ENCODE results near the gene DDX1.

GRCh38 chr2:15670981-15671380, 79.3 kb downstream of the DDX1 start:
- TF ChIP-seq GABPB1 (CRISPR knock-in tag; IDR thresholded peaks at IDR 0.05) (no peak), TEAD4 (CRISPR knock-in tag; IDR thresholded peaks at IDR 0.05) (no peak), PRDM15 (CRISPR knock-in tag; IDR thresholded peaks at IDR 0.05) (no peak), NR3C1 (CRISPR knock-in tag; conservative IDR thresholded peaks at IDR 0.05; ENCODE audit: low read depth) (no peak), ZNF232 (CRISPR knock-in tag; IDR thresholded peaks at IDR 0.05) (no peak), USF1 (CRISPR knock-in tag; IDR thresholded peaks at IDR 0.05) (no peak), ATF3 (CRISPR knock-in tag; conservative IDR thresholded peaks at IDR 0.05) (no peak), CTCF (IDR thresholded peaks at IDR 0.05) (no peak), NR2C2 (CRISPR knock-in tag; IDR thresholded peaks at IDR 0.05) (no peak), ESRRA (CRISPR knock-in tag; IDR thresholded peaks at IDR 0.05; ENCODE audit: borderline replicate concordance) (no peak), IRF1 (CRISPR knock-in tag; IDR thresholded peaks at IDR 0.05) (no peak), MLX (CRISPR knock-in tag; IDR thresholded peaks at IDR 0.05) (no peak), ATF1 (CRISPR knock-in tag; IDR thresholded peaks at IDR 0.05) (no peak), GTF2I (CRISPR knock-in tag; conservative IDR thresholded peaks at IDR 0.05) (no peak)

All from WTC11 (cell line).